Activated CD8-positive, alpha-beta memory T cell treated with anti-CD3 and anti-CD28 coated beads for 24 hours (primary cell): ENCODE results near the gene DDAH1.

ENCODE experiments used
- DNase-seq: peaks from one replicate; pipeline ENCODE4 v3.0.0-alpha.2; 2020

DDAH1 gene

GRCh38 chr1:85467929-85468540, 3.1 kb upstream of the DDAH1 start:
- no peak for DNase-seq

- no peak for DNase-seq
Observed at GRCh38 chr1:85467036-85467435, 2.1 kb upstream of the DDAH1 start.

GRCh38 chr1:85465786-85466134, 801 bp upstream of the DDAH1 start:
- no peak for DNase-seq

- peak; percentile 67 for DNase-seq
Observed at GRCh38 chr1:85464497-85465098, 361 bp downstream of the DDAH1 start.

- DNase-seq = no peak
Observed at GRCh38 chr1:85463731-85464496, 1.0 kb downstream of the DDAH1 start.

- no peak for DNase-seq
Observed at GRCh38 chr1:85462931-85463649, 1.9 kb downstream of the DDAH1 start.

GRCh38 chr1:85461216-85461918, 3.6 kb downstream of the DDAH1 start:
- no peak for DNase-seq

GRCh38 chr1:85460555-85461088, 4.3 kb downstream of the DDAH1 start:
- no peak for DNase-seq

- no peak for DNase-seq
Observed at GRCh38 chr1:85459290-85459689, 5.7 kb downstream of the DDAH1 start.

GRCh38 chr1:85454214-85454613, 10.7 kb downstream of the DDAH1 start:
- no peak for DNase-seq

GRCh38 chr1:85453640-85454194, 11.2 kb downstream of the DDAH1 start:
- DNase-seq = no peak

GRCh38 chr1:85452948-85453347, 12.0 kb downstream of the DDAH1 start:
- no peak for DNase-seq

GRCh38 chr1:85451236-85451830, 13.6 kb downstream of the DDAH1 start:
- no peak for DNase-seq

- DNase-seq = no peak
Observed at GRCh38 chr1:85450832-85451231, 14.1 kb downstream of the DDAH1 start.

- no peak for DNase-seq
Observed at GRCh38 chr1:85449356-85449755, 15.6 kb downstream of the DDAH1 start.

GRCh38 chr1:85448358-85448757, 16.6 kb downstream of the DDAH1 start:
- DNase-seq = no peak

GRCh38 chr1:85447006-85447943, 17.7 kb downstream of the DDAH1 start:
- DNase-seq = no peak

GRCh38 chr1:85445906-85446305, 19.1 kb downstream of the DDAH1 start:
- no peak for DNase-seq

GRCh38 chr1:85444381-85444780, 20.6 kb downstream of the DDAH1 start:
- DNase-seq = no peak

GRCh38 chr1:85440612-85441011, 24.3 kb downstream of the DDAH1 start:
- no peak for DNase-seq

- DNase-seq = no peak
Observed at GRCh38 chr1:85438353-85438752, 26.6 kb downstream of the DDAH1 start.
